K562 (cell line): Measurements from ENCODE around the gene FZD10. TPM values are rescaled to one million over a fixed set of nuclear protein-coding genes. Genes with fewer than 3 reads are reported as not detected.

Experiments used
- ATAC-seq: fragments of 200-7000 bp; cut with Tn5 transposase; 3 replicates; pipeline ENCODE4 v1.9.1; 2020; ENCODE audit warnings: moderate library complexity
- BruUV-seq: library from RNA; stranded (reverse); fragments of 400-500 nt; replicated peaks from 2 replicates; lab custom pipeline; 2021; lab: Mats Ljungman, UMichigan
- CTCF ChIA-PET: fragments of 300-600 bp; formaldehyde crosslinking; extraction: SDS; loops from one replicate; lab custom pipeline; 2021; ENCODE audit warnings: low intra/inter-chr PET ratio; lab: Yijun Ruan, JAX
- POLR2A ChIA-PET: fragments of 300-600, 350-650 bp; sonication (Branson Sonifier 250); formaldehyde crosslinking; extraction: SDS; loops from one replicate; lab custom pipeline; 2021; ENCODE audit warnings: antibody characterized with exemption, inconsistent platforms; lab: Yijun Ruan, JAX
- DNase-seq, 4 experiments: peaks; one replicate each; pipeline versions ENCODE4 v3.0.0 to v3.0.0-alpha.2; 2011 to 2018; ENCODE audit warnings: low spot score in 3 of 4, mixed read lengths in 3 of 4; ENCODE audit errors: extremely low read depth in 1 of 4
- FAIRE-seq: peaks from 2 replicates; lab custom pipeline; 2011; peaks lifted over from hg19 to GRCh38; lab: Jason Lieb, UNC
- H2AFZ ChIP-seq: 2 replicates; pipeline ENCODE4 v1.6.0; 2011; ENCODE audit warnings: low read depth, low read length, control low read depth, inconsistent platforms
- H3K27ac ChIP-seq: fragments of 200-600 bp; 3 replicates; pipeline ENCODE4 v1.8.0; 2011; ENCODE audit warnings: low read depth, mild to moderate bottlenecking, control low read depth, inconsistent platforms, low read length, moderate library complexity, mixed read lengths; ENCODE audit errors: extremely low read depth
- H3K27me3 ChIP-seq, 2 experiments: fragments of 300-600 bp in 1 of 2; 2 replicates in 1 of 2; 3 replicates in 1 of 2; pipeline versions ENCODE4 v1.6.0 to v1.8.0; 2011; ENCODE audit warnings: inconsistent platforms in 2 of 2, low read length in 2 of 2, mild to moderate bottlenecking in 1 of 2, mixed read lengths in 1 of 2, moderate library complexity in 1 of 2; ENCODE audit not compliant: control insufficient read depth in 2 of 2, insufficient read depth in 2 of 2
- H3K36me3 ChIP-seq: fragments of 300-600 bp; 3 replicates; pipeline ENCODE4 v1.8.0; 2011; ENCODE audit warnings: mild to moderate bottlenecking, low read length, inconsistent platforms; ENCODE audit not compliant: control insufficient read depth, insufficient read depth
- H3K4me1 ChIP-seq, 2 experiments: fragments of 200-600 bp in 1 of 2; replicated peaks in 1 of 2; 2 replicates in 1 of 2; 3 replicates in 1 of 2; pipeline versions ENCODE4 v1.5.1 to v1.8.0; 2011; ENCODE audit warnings: inconsistent platforms in 2 of 2, low read length in 2 of 2, mild to moderate bottlenecking in 1 of 2, mixed read lengths in 1 of 2, moderate library complexity in 1 of 2; ENCODE audit not compliant: control insufficient read depth in 2 of 2, insufficient read depth in 2 of 2
- H3K4me2 ChIP-seq: 2 replicates; pipeline ENCODE4 v1.6.1; 2011; ENCODE audit warnings: low read length, control low read depth, inconsistent platforms, mixed read lengths; ENCODE audit not compliant: insufficient read depth
- H3K4me3 ChIP-seq: fragments of 200-600 bp; sonication (generic), shearing (Covaris generic); 2 replicates; pipeline ENCODE4 v1.5.1; 2016; ENCODE audit warnings: control low read depth, inconsistent platforms
- H3K79me2 ChIP-seq: fragments of 200-600 bp; 3 replicates; pipeline ENCODE4 v1.8.0; 2011; ENCODE audit warnings: low read length, inconsistent platforms; ENCODE audit not compliant: control insufficient read depth, insufficient read depth
- H3K9ac ChIP-seq, 2 experiments: 2 replicates each; pipeline versions ENCODE4 v1.6.0 to v1.6.1; 2011; ENCODE audit warnings: low read depth in 2 of 2, low read length in 2 of 2, control low read depth in 1 of 2, inconsistent platforms in 1 of 2, mild to moderate bottlenecking in 1 of 2, mixed read lengths in 1 of 2; ENCODE audit not compliant: insufficient read depth in 1 of 2
- H3K9me1 ChIP-seq: one replicate; pipeline ENCODE4 v1.6.0; 2011; ENCODE audit warnings: inconsistent platforms, mild to moderate bottlenecking, low read length, moderate library complexity; ENCODE audit not compliant: control insufficient read depth, insufficient read depth
- H3K9me3 ChIP-seq: replicated peaks from 2 replicates; pipeline ENCODE4 v1.5.1; 2011; ENCODE audit warnings: low read depth, low read length, inconsistent platforms; ENCODE audit not compliant: control insufficient read depth, insufficient read depth
- H4K20me1 ChIP-seq: replicated peaks from 2 replicates; pipeline ENCODE4 v1.6.1; 2011; ENCODE audit warnings: low read length, inconsistent platforms, mixed read lengths; ENCODE audit not compliant: control insufficient read depth, insufficient read depth
- CHD1 ChIP-seq: fragments of 200-600 bp; sonication (generic); IDR thresholded peaks from one replicate; pipeline ENCODE4 v1.6.1; 2012; ENCODE audit warnings: mild to moderate bottlenecking, moderate library complexity, low read length, inconsistent platforms
- ETS2 ChIP-seq: IDR thresholded peaks from 2 replicates; pipeline ENCODE4 v1.6.1; 2016; ENCODE audit warnings: borderline replicate concordance, missing genetic modification characterization, mild to moderate bottlenecking, moderate library complexity, missing compliant biosample characterization; ENCODE audit not compliant: poor library complexity, severe bottlenecking
- FOS ChIP-seq: IDR thresholded peaks from 3 replicates; pipeline ENCODE4 v1.6.1; 2011; ENCODE audit not compliant: insufficient read length; ENCODE audit errors: extremely low read depth
- GATA2 ChIP-seq: sonication (generic); formaldehyde crosslinking; IDR thresholded peaks from 2 replicates; pipeline ENCODE4 v1.4.0; 2020; ENCODE audit warnings: mild to moderate bottlenecking, missing genetic modification reagents
- MAFG ChIP-seq: fragments of 450-650 bp; conservative IDR thresholded peaks from 2 replicates; pipeline ENCODE4 v1.6.1; 2016; ENCODE audit warnings: missing genetic modification characterization, missing compliant biosample characterization
- PHF20 ChIP-seq: fragments of 450-650 bp; IDR thresholded peaks from 2 replicates; pipeline ENCODE4 v1.6.1; 2018; ENCODE audit not compliant: partially characterized antibody
- RAD21 ChIP-seq, 2 experiments: fragments of 250-450 bp in 1 of 2; fragments of 450-650 bp in 1 of 2; sonication (Bioruptor Pico) in 1 of 2; formaldehyde crosslinking in 1 of 2; IDR thresholded peaks in 1 of 2; conservative IDR thresholded peaks in 1 of 2; 2 replicates each; pipeline versions ENCODE4 v1.4.0 to v1.8.0; 2020 to 2022; ENCODE audit warnings: mild to moderate bottlenecking in 2 of 2, moderate library complexity in 1 of 2
- SIX5 ChIP-seq, 2 experiments: IDR thresholded peaks; 2 replicates each; pipeline ENCODE4 v1.6.1; 2011; ENCODE audit warnings: low read length in 2 of 2, borderline replicate concordance in 1 of 2, low read depth in 1 of 2, mild to moderate bottlenecking in 1 of 2, moderate library complexity in 1 of 2; ENCODE audit not compliant: insufficient read depth in 1 of 2
- SRF ChIP-seq, 2 experiments: fragments of 250-450, 450-650 bp in 1 of 2; sonication (Bioruptor Pico) in 1 of 2; sonication (generic) in 1 of 2; formaldehyde crosslinking; IDR thresholded peaks; 2 replicates each; pipeline versions ENCODE4 v1.5.0 to v1.5.1; 2020 to 2022; ENCODE audit warnings: mild to moderate bottlenecking in 1 of 2, missing genetic modification reagents in 1 of 2
- ZNF699 ChIP-seq: fragments of 250-450 bp; sonication (Bioruptor Pico); IDR thresholded peaks from 2 replicates; pipeline ENCODE4 v1.8.0; 2021; ENCODE audit warnings: mild to moderate bottlenecking, moderate library complexity; ENCODE audit not compliant: insufficient replicate concordance
- WGBS: fragments of 100-300 bp; shearing (Covaris generic); methylation state at CpG from one replicate; pipeline ENCODE4 v1.1.6; 2016; ENCODE audit warnings: low coverage, mixed read lengths; ENCODE audit not compliant: insufficient coverage; ENCODE audit errors: missing lambda C conversion rate; 5-methylcytosine and 5-hydroxymethylcytosine counted together
- in situ Hi-C: fragments of 300-500 bp; cut with MboI; formaldehyde crosslinking; loops from 4 replicates; pipeline ENCODE4 v1.15.0; 2018; ENCODE audit warnings: inconsistent platforms, mixed read lengths
- intact Hi-C: fragments of 100-400 bp; cut with micrococcal nuclease; formaldehyde crosslinking; loops from 2 replicates; pipeline ENCODE4 v1.14.2; 2022
- polyA plus RNA-seq, 8 experiments: library from polyadenylated mRNA; depleted of rRNA in 4 of 8; stranded (reverse) in 5 of 8; unstranded in 3 of 8; fragments of >200 nt; fragmentation: Nextera tagmentation in 2 of 8; fragmentation: Illumina TruSeq in 1 of 8; extraction: Ambion mirVana in 2 of 8; extraction: Trizol in 1 of 8; gene quantifications; 2 replicates each; pipeline versions ENCODE4 v1.2.1 to v1.2.3, GENCODE V29; 2011 to 2014; ENCODE audit warnings: inconsistent platforms in 1 of 8, missing spikeins in 1 of 8
- total RNA-seq, 7 experiments: library from RNA; depleted of rRNA in 6 of 7; stranded (reverse); fragments of >200 nt in 6 of 7; fragmentation: Illumina TruSeq in 2 of 7; extraction: Trizol in 2 of 7; gene quantifications; 2 replicates each; pipeline versions ENCODE4 v1.2.1 to v1.2.3, GENCODE V29; 2011 to 2021; ENCODE audit warnings: low replicate concordance in 1 of 7
- TF ChIP-seq, protein P1 (sequence below), 2 experiments: fragments of 250-450 bp in 1 of 2; fragments of 450-650 bp in 1 of 2; sonication (Bioruptor Pico) in 1 of 2; IDR thresholded peaks; 2 replicates each; pipeline versions ENCODE4 v1.6.1 to v1.8.0; 2016 to 2021; ENCODE audit warnings: mild to moderate bottlenecking in 2 of 2, moderate library complexity in 2 of 2, missing compliant biosample characterization in 1 of 2, missing genetic modification characterization in 1 of 2
- TF ChIP-seq, protein P2 (sequence below): sonication (generic); formaldehyde crosslinking; IDR thresholded peaks from 2 replicates; pipeline ENCODE4 v1.5.0; 2020; ENCODE audit warnings: missing genetic modification reagents
- TF ChIP-seq, protein P3 (sequence below): sonication (generic); formaldehyde crosslinking; IDR thresholded peaks from 2 replicates; pipeline ENCODE4 v1.8.0; 2023; ENCODE audit warnings: missing genetic modification reagents, mild to moderate bottlenecking, borderline replicate concordance

FZD10 gene
- total and polyA plus RNA-seq, 9 of the 15 experiments (the other 6 are each of a cell fraction or from before 2014, with no cell fraction given), result not detected

DNA sequence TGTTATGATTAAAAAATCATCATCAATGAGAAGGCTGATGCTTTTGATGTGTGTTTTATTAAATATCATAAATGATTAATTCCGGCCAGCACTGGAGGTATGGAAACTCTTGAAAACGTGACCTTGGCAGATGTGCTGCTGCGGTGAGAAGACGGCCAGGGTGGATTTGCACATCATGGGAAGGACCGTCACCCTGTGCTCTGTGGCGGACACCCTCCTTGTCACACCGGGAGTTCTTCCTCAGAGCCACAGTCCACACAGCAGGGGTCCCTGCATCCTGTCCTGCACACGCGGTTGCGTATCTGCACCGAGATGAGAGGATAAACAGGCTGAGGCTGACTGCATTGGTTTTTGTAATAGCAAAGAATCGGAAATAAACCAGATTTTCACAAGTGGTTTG, 33.5 kb downstream of the FZD10 start:
- CTCF ChIA-PET, result no interaction called here
- FAIRE-seq (no peak), ATAC-seq (no peak), DNase-seq (no peak)
- Histone ChIP-seq H3K4me2 (no peak overlapping the region), H4K20me1 (no peaks in the 10 kb centered on the region), H3K4me3 (no peak overlapping the region), H3K27ac (no peak overlapping the region), H3K9ac (no peak overlapping the region), H3K9me3 (no peaks in the 10 kb centered on the region), H2AFZ (no peak overlapping the region), H3K27me3 (peaks cover 3 to 50% of the 10 kb centered on the region in 2 experiments; a peak in 4 of 5 replicates), H3K79me2 (no peaks in the 10 kb centered on the region), H3K36me3 (no peaks in the 10 kb centered on the region), H3K4me1 (no peaks in the 10 kb centered on the region), H3K9me1 (no peaks in the 10 kb centered on the region)
- in situ Hi-C loops, result no loop called here
- BruUV-seq, result no TSS peak
- POLR2A ChIA-PET, result no interaction called here
- intact Hi-C loops, result no loop called here
- 3% methylated on average over 12 of the region's 12 CpGs for WGBS
- TF ChIP-seq SIX5 (IDR thresholded peaks at IDR 0.05; ENCODE audit: borderline replicate concordance in 1 of 2, insufficient read depth in 1 of 2, low read depth in 1 of 2, low read length in 2 of 2) (no peak), CHD1 (no peak), SRF (CRISPR knock-in tag; IDR thresholded peaks at IDR 0.05) (no peak), ETS2 (no peak), FOS (no peak), RAD21 (CRISPR knock-in tag; conservative IDR thresholded peaks at IDR 0.05 in 1 of 2, IDR thresholded peaks at IDR 0.05 in 1 of 2) (no peak), ZNF699 (CRISPR knock-in tag) (no peak), MAFG (tag) (no peak), GATA2 (CRISPR knock-in tag) (no peak), PHF20 (no peak)
- TF ChIP-seq, protein P1, sequence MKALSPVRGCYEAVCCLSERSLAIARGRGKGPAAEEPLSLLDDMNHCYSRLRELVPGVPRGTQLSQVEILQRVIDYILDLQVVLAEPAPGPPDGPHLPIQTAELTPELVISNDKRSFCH (CRISPR knock-in tag; IDR thresholded peaks at IDR 0.05), result no peak
- TF ChIP-seq, protein P1 (tag; IDR thresholded peaks at IDR 0.05), result no peak
- TF ChIP-seq, protein P2, sequence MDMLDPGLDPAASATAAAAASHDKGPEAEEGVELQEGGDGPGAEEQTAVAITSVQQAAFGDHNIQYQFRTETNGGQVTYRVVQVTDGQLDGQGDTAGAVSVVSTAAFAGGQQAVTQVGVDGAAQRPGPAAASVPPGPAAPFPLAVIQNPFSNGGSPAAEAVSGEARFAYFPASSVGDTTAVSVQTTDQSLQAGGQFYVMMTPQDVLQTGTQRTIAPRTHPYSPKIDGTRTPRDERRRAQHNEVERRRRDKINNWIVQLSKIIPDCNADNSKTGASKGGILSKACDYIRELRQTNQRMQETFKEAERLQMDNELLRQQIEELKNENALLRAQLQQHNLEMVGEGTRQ (CRISPR knock-in tag), result no peak
- TF ChIP-seq, protein P3, sequence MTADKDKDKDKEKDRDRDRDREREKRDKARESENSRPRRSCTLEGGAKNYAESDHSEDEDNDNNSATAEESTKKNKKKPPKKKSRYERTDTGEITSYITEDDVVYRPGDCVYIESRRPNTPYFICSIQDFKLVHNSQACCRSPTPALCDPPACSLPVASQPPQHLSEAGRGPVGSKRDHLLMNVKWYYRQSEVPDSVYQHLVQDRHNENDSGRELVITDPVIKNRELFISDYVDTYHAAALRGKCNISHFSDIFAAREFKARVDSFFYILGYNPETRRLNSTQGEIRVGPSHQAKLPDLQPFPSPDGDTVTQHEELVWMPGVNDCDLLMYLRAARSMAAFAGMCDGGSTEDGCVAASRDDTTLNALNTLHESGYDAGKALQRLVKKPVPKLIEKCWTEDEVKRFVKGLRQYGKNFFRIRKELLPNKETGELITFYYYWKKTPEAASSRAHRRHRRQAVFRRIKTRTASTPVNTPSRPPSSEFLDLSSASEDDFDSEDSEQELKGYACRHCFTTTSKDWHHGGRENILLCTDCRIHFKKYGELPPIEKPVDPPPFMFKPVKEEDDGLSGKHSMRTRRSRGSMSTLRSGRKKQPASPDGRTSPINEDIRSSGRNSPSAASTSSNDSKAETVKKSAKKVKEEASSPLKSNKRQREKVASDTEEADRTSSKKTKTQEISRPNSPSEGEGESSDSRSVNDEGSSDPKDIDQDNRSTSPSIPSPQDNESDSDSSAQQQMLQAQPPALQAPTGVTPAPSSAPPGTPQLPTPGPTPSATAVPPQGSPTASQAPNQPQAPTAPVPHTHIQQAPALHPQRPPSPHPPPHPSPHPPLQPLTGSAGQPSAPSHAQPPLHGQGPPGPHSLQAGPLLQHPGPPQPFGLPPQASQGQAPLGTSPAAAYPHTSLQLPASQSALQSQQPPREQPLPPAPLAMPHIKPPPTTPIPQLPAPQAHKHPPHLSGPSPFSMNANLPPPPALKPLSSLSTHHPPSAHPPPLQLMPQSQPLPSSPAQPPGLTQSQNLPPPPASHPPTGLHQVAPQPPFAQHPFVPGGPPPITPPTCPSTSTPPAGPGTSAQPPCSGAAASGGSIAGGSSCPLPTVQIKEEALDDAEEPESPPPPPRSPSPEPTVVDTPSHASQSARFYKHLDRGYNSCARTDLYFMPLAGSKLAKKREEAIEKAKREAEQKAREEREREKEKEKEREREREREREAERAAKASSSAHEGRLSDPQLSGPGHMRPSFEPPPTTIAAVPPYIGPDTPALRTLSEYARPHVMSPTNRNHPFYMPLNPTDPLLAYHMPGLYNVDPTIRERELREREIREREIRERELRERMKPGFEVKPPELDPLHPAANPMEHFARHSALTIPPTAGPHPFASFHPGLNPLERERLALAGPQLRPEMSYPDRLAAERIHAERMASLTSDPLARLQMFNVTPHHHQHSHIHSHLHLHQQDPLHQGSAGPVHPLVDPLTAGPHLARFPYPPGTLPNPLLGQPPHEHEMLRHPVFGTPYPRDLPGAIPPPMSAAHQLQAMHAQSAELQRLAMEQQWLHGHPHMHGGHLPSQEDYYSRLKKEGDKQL (CRISPR knock-in tag), result no peak
